ENCODE results near the gene HLA-DMA. TPM values are rescaled to one million over a fixed set of nuclear protein-coding genes. Genes with fewer than 3 reads are reported as not detected.
A peak's percentile ranks its signal among the peaks of the same experiment; 100 is the strongest.

HLA-DMA gene
- total and polyA plus RNA-seq, 9 of the 15 experiments (the other 6 are each of a cell fraction or from before 2014, with no cell fraction given): 0.13 to 0.83 (median 0.51) TPM

- no peak for TF ChIP-seq E2F6 (IDR thresholded peaks at IDR 0.05; ENCODE audit: borderline replicate concordance in 1 of 2, extremely low read depth in 1 of 2, insufficient read depth in 1 of 2, insufficient read length in 1 of 2, low read depth in 1 of 2, low read length in 1 of 2, poor library complexity in 1 of 2, severe bottlenecking in 1 of 2)
- TF ChIP-seq IRF9 (tag; IDR thresholded peaks at IDR 0.05): no peak
- TF ChIP-seq FOSL1 (tag; conservative IDR thresholded peaks at IDR 0.05): no peak
- TF ChIP-seq U2AF1 (optimal IDR thresholded peaks at IDR 0.05; ENCODE audit: low read depth, low read length): no peak
- no peak for TF ChIP-seq C11orf30 (IDR thresholded peaks at IDR 0.05; ENCODE audit: low read depth)
- TF ChIP-seq E2F1 (CRISPR knock-in tag; IDR thresholded peaks at IDR 0.05): no peak
- no peak for TF ChIP-seq TGIF2 (CRISPR knock-in tag; IDR thresholded peaks at IDR 0.05)
- TF ChIP-seq GTF2A2 (tag; IDR thresholded peaks at IDR 0.05): peak; percentile 44; the same call in 1 of the 2 replicates
- TF ChIP-seq CEBPG (CRISPR knock-in tag; IDR thresholded peaks at IDR 0.05): no peak
- TF ChIP-seq CEBPG (tag; conservative IDR thresholded peaks at IDR 0.05 in 1 of 2, IDR thresholded peaks at IDR 0.05 in 1 of 2): no peak
- no peak for TF ChIP-seq CGGBP1 (CRISPR knock-in tag; IDR thresholded peaks at IDR 0.05)
- TF ChIP-seq CHD7 (IDR thresholded peaks at IDR 0.05; ENCODE audit: low read depth, low read length): no peak
Measured at GRCh38 chr6:32971242-32971580, 18.3 kb upstream of the HLA-DMA start (continued).

All from K562 (cell line).